SK-N-MC (cell line): ENCODE measurements around the gene DHX57.

Source experiments
- FOXP2 ChIP-seq: optimal IDR thresholded peaks from 2 replicates; pipeline ENCODE3; 2011; ENCODE audit warnings: mild to moderate bottlenecking, moderate library complexity; ENCODE audit not compliant: insufficient read depth; ENCODE audit errors: extremely low read length, control extremely low read depth
- POLR2AphosphoS5 ChIP-seq: IDR thresholded peaks from 2 replicates; pipeline ENCODE4 v1.6.1; 2012; ENCODE audit warnings: mild to moderate bottlenecking, low read depth, low read length, borderline replicate concordance

DNA sequence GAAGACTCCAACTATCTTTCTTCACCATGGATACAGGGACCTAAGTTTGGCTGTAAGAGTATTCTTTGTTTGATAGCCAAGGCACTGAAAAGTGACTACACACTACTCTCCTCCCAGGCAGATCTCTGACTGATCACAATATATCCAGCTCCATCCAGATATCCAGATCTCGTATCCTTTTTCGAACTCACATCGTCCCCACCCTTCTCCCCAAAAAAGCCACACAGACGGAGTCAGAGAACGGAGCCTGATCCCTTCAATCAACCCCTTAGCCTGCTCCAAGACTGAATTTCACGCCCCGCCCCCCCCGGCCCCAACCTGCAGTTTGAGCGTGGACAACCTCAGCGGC is 533 bp downstream of the DHX57 start:
- TF ChIP-seq POLR2AphosphoS5 (no peak), FOXP2 (no peak)
